SK-N-SH (cell line): ENCODE results near the gene MRGPRG. TPM values are rescaled to one million over a fixed set of nuclear protein-coding genes. Genes with fewer than 3 reads are reported as not detected.

Experiments
- CTCF ChIA-PET: fragments of 300-600, 350-600 bp; formaldehyde crosslinking; extraction: SDS; loops from one replicate; lab custom pipeline; 2021; lab: Yijun Ruan, JAX
- POLR2A ChIA-PET: fragments of 350-600 bp; sonication (Branson Sonifier 250); formaldehyde crosslinking; extraction: SDS; loops from one replicate; lab custom pipeline; 2020; ENCODE audit warnings: antibody characterized with exemption, inconsistent platforms; lab: Yijun Ruan, JAX
- DNase-seq: peaks from one replicate; pipeline ENCODE4 v3.0.0; 2012
- H2AFZ ChIP-seq: fragments of 200-600 bp; sonication (generic); 2 replicates; pipeline ENCODE4 v1.8.1; 2016; ENCODE audit warnings: antibody characterized with exemption, mild to moderate bottlenecking, low read depth
- H3F3A ChIP-seq: fragments of 200-600 bp; sonication (generic); replicated peaks from 2 replicates; pipeline ENCODE3; 2016; ENCODE audit warnings: antibody characterized with exemption, mild to moderate bottlenecking; ENCODE audit not compliant: insufficient read depth
- H3K27ac ChIP-seq, 2 experiments: fragments of 200-500 bp in 1 of 2; fragments of 200-600 bp in 1 of 2; sonication (Bioruptor generic) in 1 of 2; sonication (generic), shearing (Covaris generic) in 1 of 2; 2 replicates each; pipeline versions ENCODE4 v1.5.1 to v1.6.1; 2014 to 2016; ENCODE audit warnings: low read depth in 2 of 2, inconsistent platforms in 1 of 2, low read length in 1 of 2, mild to moderate bottlenecking in 1 of 2, mixed read lengths in 1 of 2
- H3K27me3 ChIP-seq: fragments of 200-600 bp; sonication (generic), shearing (Covaris generic); 2 replicates; pipeline ENCODE4 v1.6.1; 2016; ENCODE audit warnings: mixed run types; ENCODE audit not compliant: insufficient read depth
- H3K36me3 ChIP-seq, 2 experiments: fragments of 200-500 bp in 1 of 2; fragments of 200-600 bp in 1 of 2; sonication (Bioruptor generic) in 1 of 2; sonication (generic) in 1 of 2; replicated peaks in 1 of 2; 2 replicates each; pipeline versions ENCODE3 to v1.5.1; 2014 to 2016; ENCODE audit warnings: low read length in 1 of 2, mild to moderate bottlenecking in 1 of 2; ENCODE audit not compliant: insufficient read depth in 2 of 2, control insufficient read depth in 1 of 2
- H3K4me1 ChIP-seq, 2 experiments: fragments of 200-500 bp in 1 of 2; fragments of 200-600 bp in 1 of 2; sonication (Bioruptor generic) in 1 of 2; sonication (generic), shearing (Covaris generic) in 1 of 2; 2 replicates each; pipeline versions ENCODE4 v1.5.1 to v1.6.1; 2014 to 2016; ENCODE audit warnings: low read depth in 1 of 2, low read length in 1 of 2, mixed run types in 1 of 2; ENCODE audit not compliant: insufficient read depth in 2 of 2, control insufficient read depth in 1 of 2
- H3K4me2 ChIP-seq: fragments of 200-600 bp; sonication (generic), shearing (Covaris generic); 2 replicates; pipeline ENCODE4 v1.6.1; 2017; ENCODE audit warnings: mixed run types
- H3K4me3 ChIP-seq, 2 experiments: fragments of 200-500 bp in 1 of 2; fragments of 200-600 bp in 1 of 2; sonication (Bioruptor generic) in 1 of 2; sonication (generic), shearing (Covaris generic) in 1 of 2; 2 replicates each; pipeline versions ENCODE4 v1.5.1 to v1.8.1; 2014 to 2016; ENCODE audit warnings: low read depth in 2 of 2, inconsistent platforms in 1 of 2, low read length in 1 of 2, mild to moderate bottlenecking in 1 of 2, mixed read lengths in 1 of 2, moderate library complexity in 1 of 2
- H3K79me2 ChIP-seq: fragments of 200-600 bp; sonication (generic); 2 replicates; pipeline ENCODE4 v1.8.1; 2017; ENCODE audit warnings: mild to moderate bottlenecking; ENCODE audit not compliant: insufficient read depth
- H3K9ac ChIP-seq: fragments of 200-600 bp; sonication (generic); 2 replicates; pipeline ENCODE4 v1.6.1; 2017; ENCODE audit warnings: mixed run types
- H3K9me2 ChIP-seq: fragments of 200-600 bp; sonication (generic); 2 replicates; pipeline ENCODE4 v1.6.1; 2017; ENCODE audit warnings: mixed run types
- H3K9me3 ChIP-seq: fragments of 200-600 bp; sonication (generic); 2 replicates; pipeline ENCODE4 v1.6.1; 2017; ENCODE audit warnings: mixed run types, mild to moderate bottlenecking, moderate library complexity
- H4K20me1 ChIP-seq: fragments of 200-600 bp; sonication (generic); 2 replicates; pipeline ENCODE4 v1.6.1; 2017; ENCODE audit warnings: mild to moderate bottlenecking, mixed run types; ENCODE audit not compliant: insufficient read depth
- EP300 ChIP-seq, 2 experiments: IDR thresholded peaks; 2 replicates each; pipeline versions ENCODE4 v1.4.0 to v1.6.1; 2012; ENCODE audit warnings: borderline replicate concordance in 1 of 2, low read depth in 1 of 2, low read length in 1 of 2
- FOSL2 ChIP-seq: IDR thresholded peaks from 2 replicates; pipeline ENCODE4 v1.4.0; 2012; ENCODE audit warnings: low read depth, mild to moderate bottlenecking, moderate library complexity, borderline replicate concordance
- FOXJ3 ChIP-seq: sonication (generic); formaldehyde crosslinking; IDR thresholded peaks from 2 replicates; pipeline ENCODE4 v1.5.1; 2020; ENCODE audit warnings: mild to moderate bottlenecking, missing genetic modification reagents
- FOXM1 ChIP-seq: IDR thresholded peaks from 2 replicates; pipeline ENCODE4 v1.4.0; 2012; ENCODE audit warnings: low read depth, mild to moderate bottlenecking
- MEF2A ChIP-seq: IDR thresholded peaks from 2 replicates; pipeline ENCODE4 v1.4.0; 2012; ENCODE audit warnings: low read depth, borderline replicate concordance
- NFIC ChIP-seq: IDR thresholded peaks from 2 replicates; pipeline ENCODE4 v1.4.0; 2012; ENCODE audit warnings: borderline replicate concordance
- NRF1 ChIP-seq: IDR thresholded peaks from 2 replicates; pipeline ENCODE4 v1.6.1; 2012; ENCODE audit warnings: low read depth, mild to moderate bottlenecking, low read length
- RFX5 ChIP-seq: IDR thresholded peaks from 2 replicates; pipeline ENCODE4 v1.6.1; 2012; ENCODE audit warnings: mild to moderate bottlenecking, improper control_type of control experiment, low read length
- RXRA ChIP-seq: IDR thresholded peaks from 2 replicates; pipeline ENCODE4 v1.4.0; 2012; ENCODE audit warnings: low read depth, mild to moderate bottlenecking, borderline replicate concordance
- SIN3A ChIP-seq: IDR thresholded peaks from 2 replicates; pipeline ENCODE4 v1.6.1; 2012; ENCODE audit warnings: low read depth, mild to moderate bottlenecking, low read length, moderate library complexity, borderline replicate concordance
- SMC3 ChIP-seq: IDR thresholded peaks from 2 replicates; pipeline ENCODE4 v1.6.1; 2012; ENCODE audit warnings: low read depth, low read length, improper control_type of control experiment
- TAF1 ChIP-seq: IDR thresholded peaks from 2 replicates; pipeline ENCODE4 v1.6.1; 2012; ENCODE audit warnings: low read depth, mild to moderate bottlenecking, low read length, moderate library complexity, borderline replicate concordance
- TEAD4 ChIP-seq: IDR thresholded peaks from 2 replicates; pipeline ENCODE4 v1.4.0; 2012; ENCODE audit warnings: mild to moderate bottlenecking, borderline replicate concordance; ENCODE audit not compliant: insufficient read depth
- YY1 ChIP-seq: IDR thresholded peaks from 2 replicates; pipeline ENCODE4 v1.4.0; 2012; ENCODE audit warnings: low read depth, mild to moderate bottlenecking
- WGBS: methylation state at CpG from one replicate; pipeline ENCODE4 v1.1.6; 2017; ENCODE audit warnings: low lambda C conversion rate; 5-methylcytosine and 5-hydroxymethylcytosine counted together
- polyA plus RNA-seq, 3 experiments: library from polyadenylated mRNA; depleted of rRNA; stranded (reverse); fragments of >200 nt; gene quantifications; 2 replicates each; pipeline ENCODE4 v1.2.3, GENCODE V29; 2012
- TF ChIP-seq, protein P1 (sequence below): fragments of 150-350 bp; IDR thresholded peaks from 2 replicates; pipeline ENCODE4 v1.6.1; 2016; ENCODE audit warnings: mild to moderate bottlenecking, low read depth, low read length
- TF ChIP-seq, protein P2 (sequence below): IDR thresholded peaks from 2 replicates; pipeline ENCODE4; 2012
- TF ChIP-seq, protein P3 (sequence below): fragments of 200-600 bp; sonication (generic); IDR thresholded peaks from 2 replicates; pipeline ENCODE4 v1.6.1; 2017; ENCODE audit warnings: antibody characterized with exemption, mild to moderate bottlenecking, moderate library complexity

Gene MRGPRG
- polyA plus RNA-seq, 1 of the 3 experiments (the other 2 are of a cell fraction), result not detected

DNA sequence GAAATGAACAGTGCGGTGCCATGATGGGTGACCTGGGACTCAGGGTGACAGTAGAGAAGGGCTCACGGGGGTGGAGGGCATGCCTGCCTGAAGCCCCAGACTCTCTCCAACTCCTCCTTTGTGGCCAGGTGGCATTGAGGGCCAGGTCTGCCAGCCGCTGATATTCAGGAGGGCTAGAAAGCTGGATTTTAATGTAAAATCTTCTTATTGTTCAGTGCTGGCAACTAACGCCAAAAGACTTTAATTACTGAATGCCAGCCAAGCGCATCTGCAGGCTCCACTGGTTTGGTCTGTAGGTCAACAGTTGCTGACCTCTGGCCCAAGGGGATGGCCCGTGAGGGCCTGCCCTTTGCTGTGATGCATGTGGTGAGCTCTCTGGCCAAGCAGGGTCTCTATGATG, 10.3 kb downstream of the MRGPRG start:
- Histone ChIP-seq H3K36me3 (no peaks in the 10 kb centered on the region), H3K79me2 (no peaks in the 10 kb centered on the region), H3K4me3 (no peak overlapping the region), H3K4me1 (peaks cover 0 to 12% of the 10 kb centered on the region in 2 experiments; a peak in 1 of 4 replicates), H3K4me2 (no peak overlapping the region), H3K27me3 (peaks cover 8% of the 10 kb centered on the region), H3K9me2 (no peaks in the 10 kb centered on the region), H3F3A (no peaks in the 10 kb centered on the region), H2AFZ (no peak overlapping the region), H3K27ac (no peak overlapping the region), H3K9me3 (peaks cover 5% of the 10 kb centered on the region; the same call in 1 of the 2 replicates), H3K9ac (no peak overlapping the region), H4K20me1 (no peaks in the 10 kb centered on the region)
- DNase-seq, result no peak
- WGBS, result 56% methylated on average over 6 of the region's 6 CpGs
- TF ChIP-seq FOXM1, result no peak
- TF ChIP-seq EP300 (IDR thresholded peaks at IDR 0.05; ENCODE audit: borderline replicate concordance in 1 of 2, low read depth in 1 of 2, low read length in 1 of 2), result no peak
- POLR2A ChIA-PET, result no interaction called here
- CTCF ChIA-PET, result interaction anchor here (0.7 to 1.8 kb wide), 5 partner anchors 8 to 133 kb away, joined by 3 to 9 read pairs (median 4); no protein-coding TSS in a partner anchor

DNA sequence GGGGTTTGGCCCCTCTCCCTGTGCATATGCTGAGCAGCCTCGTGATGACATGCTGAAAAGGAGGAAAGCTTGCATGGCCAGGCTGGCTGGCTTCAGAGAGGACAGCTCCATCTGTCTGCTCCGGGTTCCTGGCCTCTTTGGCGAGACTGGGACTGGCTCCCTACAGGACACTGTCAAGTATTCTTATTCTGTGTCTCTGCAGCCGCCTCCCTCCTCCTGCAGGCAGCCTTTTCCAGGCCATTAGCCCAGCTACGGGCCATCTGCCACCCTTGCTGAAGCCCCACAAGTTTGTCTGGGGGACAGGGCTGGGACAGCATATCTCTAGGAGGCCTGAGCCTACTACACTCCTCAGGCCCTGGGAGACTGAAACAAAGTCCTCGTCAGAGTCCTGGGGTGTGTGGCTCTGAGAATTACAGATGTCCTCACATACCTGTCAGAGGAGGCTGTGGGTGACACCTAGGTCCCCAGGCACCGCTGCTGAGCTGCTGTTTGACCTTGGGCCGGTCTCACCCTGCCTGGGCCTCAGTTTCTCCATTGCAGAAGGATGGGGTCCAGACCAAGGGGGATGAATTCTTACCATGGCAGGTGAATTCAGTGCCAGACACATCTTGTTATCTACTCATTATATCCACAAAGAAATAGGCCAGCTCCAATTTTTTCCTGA, 11.0 kb downstream of the MRGPRG start:
- Histone ChIP-seq H3K9me2 (no peaks in the 10 kb centered on the region), H3K4me3 (no peak overlapping the region), H3K9ac (no peak overlapping the region), H3K4me2 (no peak overlapping the region), H3K79me2 (no peaks in the 10 kb centered on the region), H4K20me1 (no peaks in the 10 kb centered on the region), H3K4me1 (peaks cover 0 to 18% of the 10 kb centered on the region in 2 experiments; a peak in 1 of 4 replicates), H3K9me3 (peaks cover 5% of the 10 kb centered on the region; the same call in 1 of the 2 replicates), H3K36me3 (no peaks in the 10 kb centered on the region), H3K27ac (no peak overlapping the region), H2AFZ (no peak overlapping the region), H3F3A (no peaks in the 10 kb centered on the region), H3K27me3 (peaks cover 14% of the 10 kb centered on the region)
- DNase-seq, result no peak
- WGBS, result 19% methylated on average over 6 of the region's 8 CpGs
- POLR2A ChIA-PET, result no interaction called here
- CTCF ChIA-PET, result interaction anchor here (0.7 to 1.8 kb wide), 5 partner anchors 9 to 134 kb away, joined by 3 to 9 read pairs (median 4); no protein-coding TSS in a partner anchor
- TF ChIP-seq YY1 (no peak), FOSL2 (no peak), RFX5 (no peak), SIN3A (no peak), FOXJ3 (CRISPR knock-in tag) (no peak), MEF2A (no peak), RXRA (no peak), SMC3 (no peak), TAF1 (no peak), TEAD4 (no peak), NRF1 (no peak), NFIC (no peak)
- TF ChIP-seq, protein P1, sequence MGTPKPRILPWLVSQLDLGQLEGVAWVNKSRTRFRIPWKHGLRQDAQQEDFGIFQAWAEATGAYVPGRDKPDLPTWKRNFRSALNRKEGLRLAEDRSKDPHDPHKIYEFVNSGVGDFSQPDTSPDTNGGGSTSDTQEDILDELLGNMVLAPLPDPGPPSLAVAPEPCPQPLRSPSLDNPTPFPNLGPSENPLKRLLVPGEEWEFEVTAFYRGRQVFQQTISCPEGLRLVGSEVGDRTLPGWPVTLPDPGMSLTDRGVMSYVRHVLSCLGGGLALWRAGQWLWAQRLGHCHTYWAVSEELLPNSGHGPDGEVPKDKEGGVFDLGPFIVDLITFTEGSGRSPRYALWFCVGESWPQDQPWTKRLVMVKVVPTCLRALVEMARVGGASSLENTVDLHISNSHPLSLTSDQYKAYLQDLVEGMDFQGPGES, result no peak
- TF ChIP-seq, protein P2, sequence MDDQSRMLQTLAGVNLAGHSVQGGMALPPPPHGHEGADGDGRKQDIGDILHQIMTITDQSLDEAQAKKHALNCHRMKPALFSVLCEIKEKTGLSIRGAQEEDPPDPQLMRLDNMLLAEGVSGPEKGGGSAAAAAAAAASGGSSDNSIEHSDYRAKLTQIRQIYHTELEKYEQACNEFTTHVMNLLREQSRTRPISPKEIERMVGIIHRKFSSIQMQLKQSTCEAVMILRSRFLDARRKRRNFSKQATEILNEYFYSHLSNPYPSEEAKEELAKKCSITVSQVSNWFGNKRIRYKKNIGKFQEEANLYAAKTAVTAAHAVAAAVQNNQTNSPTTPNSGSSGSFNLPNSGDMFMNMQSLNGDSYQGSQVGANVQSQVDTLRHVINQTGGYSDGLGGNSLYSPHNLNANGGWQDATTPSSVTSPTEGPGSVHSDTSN, result no peak
- TF ChIP-seq, protein P3, sequence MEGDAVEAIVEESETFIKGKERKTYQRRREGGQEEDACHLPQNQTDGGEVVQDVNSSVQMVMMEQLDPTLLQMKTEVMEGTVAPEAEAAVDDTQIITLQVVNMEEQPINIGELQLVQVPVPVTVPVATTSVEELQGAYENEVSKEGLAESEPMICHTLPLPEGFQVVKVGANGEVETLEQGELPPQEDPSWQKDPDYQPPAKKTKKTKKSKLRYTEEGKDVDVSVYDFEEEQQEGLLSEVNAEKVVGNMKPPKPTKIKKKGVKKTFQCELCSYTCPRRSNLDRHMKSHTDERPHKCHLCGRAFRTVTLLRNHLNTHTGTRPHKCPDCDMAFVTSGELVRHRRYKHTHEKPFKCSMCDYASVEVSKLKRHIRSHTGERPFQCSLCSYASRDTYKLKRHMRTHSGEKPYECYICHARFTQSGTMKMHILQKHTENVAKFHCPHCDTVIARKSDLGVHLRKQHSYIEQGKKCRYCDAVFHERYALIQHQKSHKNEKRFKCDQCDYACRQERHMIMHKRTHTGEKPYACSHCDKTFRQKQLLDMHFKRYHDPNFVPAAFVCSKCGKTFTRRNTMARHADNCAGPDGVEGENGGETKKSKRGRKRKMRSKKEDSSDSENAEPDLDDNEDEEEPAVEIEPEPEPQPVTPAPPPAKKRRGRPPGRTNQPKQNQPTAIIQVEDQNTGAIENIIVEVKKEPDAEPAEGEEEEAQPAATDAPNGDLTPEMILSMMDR, result no peak
